Embryonic facial prominence (tissue), 1 donor: ENCODE measurements around the gene RUNX1.

ENCODE experiments used
- DNase-seq: peaks from one replicate; pipeline ENCODE4 v3.0.0-alpha.2; 2016; ENCODE audit errors: extremely low spot score

The RUNX1 gene

GRCh38 chr21:34946385-34946840 is 102.7 kb downstream of the RUNX1 start:
- DNase-seq: no peak

DNA sequence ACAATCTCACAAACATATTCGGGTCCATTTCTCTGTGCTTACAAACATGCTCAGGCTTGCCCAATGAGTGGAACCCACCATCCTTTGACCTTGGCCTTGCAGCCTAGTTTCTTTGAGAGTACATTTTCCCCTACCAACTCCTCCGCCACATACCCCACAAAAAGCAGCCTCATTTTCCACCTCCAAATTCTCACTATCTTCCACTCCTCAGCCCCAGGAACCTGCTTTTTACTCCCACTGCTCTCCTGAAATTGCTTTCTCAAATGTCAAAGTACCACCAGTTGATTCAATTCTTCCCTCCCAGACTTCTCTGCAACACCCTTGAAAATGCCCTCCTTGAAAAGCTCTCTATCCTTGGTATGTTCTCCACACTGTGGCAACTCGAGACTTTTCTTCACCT is 103.8 kb downstream of the RUNX1 start:
- no peak for DNase-seq

GRCh38 chr21:34944015-34944755 is 104.9 kb downstream of the RUNX1 start:
- DNase-seq: no peak

GRCh38 chr21:34942911-34943310 is 106.2 kb downstream of the RUNX1 start:
- DNase-seq: no peak

GRCh38 chr21:34941162-34941561 is 107.9 kb downstream of the RUNX1 start:
- DNase-seq: no peak

DNA sequence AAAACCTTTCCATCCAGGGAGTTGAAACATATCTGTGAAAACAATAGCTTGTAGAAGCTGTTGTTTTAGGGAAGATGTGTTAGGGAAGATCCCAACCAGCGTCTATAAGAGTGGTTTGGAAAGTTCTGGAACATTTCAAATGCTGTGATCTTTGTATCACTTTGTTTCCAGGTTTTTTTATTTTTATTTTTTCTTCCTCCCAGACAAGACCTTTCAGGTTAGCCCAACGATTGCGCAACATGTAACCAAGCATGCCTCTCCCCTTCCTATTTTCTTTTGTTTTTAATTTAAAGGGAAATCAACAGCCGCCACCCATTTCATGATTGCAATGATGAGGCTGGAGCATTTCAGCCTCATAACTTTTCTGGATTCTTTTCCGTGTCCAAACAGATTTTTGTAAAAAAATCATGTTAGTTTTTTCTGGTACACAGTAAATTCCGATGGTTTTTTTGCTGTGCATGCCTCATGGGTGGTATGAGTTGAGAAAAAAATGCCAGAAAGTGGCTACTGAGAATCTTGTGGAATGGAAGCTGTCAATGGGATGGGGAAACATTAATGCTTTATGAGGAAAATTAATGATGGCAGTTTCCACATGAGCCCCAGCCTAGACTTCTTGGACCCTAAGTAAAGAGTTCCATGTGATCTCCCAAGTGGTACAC is 109.3 kb downstream of the RUNX1 start:
- no peak for DNase-seq

DNA sequence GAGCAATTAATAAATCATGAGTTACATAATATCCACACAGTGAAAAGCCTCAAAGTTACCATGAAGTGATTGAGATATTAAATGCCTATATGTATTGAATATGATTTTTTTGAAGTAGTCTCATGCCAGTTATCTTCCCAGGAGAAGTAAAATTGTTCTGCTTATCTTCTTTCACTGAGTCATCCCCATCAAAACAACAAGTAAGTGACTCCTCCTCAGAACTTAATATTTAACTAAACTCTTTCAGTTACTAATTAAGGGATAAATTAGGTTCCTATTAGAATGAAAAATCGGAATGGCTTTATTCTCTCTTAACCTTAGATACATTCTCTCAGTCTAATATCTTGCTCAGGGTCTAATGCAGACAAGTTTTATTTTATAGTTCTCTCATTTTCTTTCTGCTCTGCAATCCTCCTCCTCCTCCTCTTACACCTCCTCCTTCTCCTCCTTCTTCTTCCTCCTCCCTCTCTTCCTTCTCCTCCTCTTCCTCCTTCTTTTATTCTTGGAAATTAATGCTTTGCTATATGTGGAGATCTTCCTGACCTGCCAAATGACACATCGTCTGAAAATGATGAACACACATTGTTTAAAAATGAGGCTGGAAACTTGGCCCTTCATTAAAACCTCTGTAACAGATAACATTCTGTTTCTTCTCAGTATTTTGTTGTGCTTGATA is 110.9 kb downstream of the RUNX1 start:
- no peak for DNase-seq

GRCh38 chr21:34936883-34937563 is 112.1 kb downstream of the RUNX1 start:
- DNase-seq: no peak

GRCh38 chr21:34936371-34936789 is 112.7 kb downstream of the RUNX1 start:
- DNase-seq: no peak

- DNase-seq: no peak
Observed at GRCh38 chr21:34935898-34936297, 113.2 kb downstream of the RUNX1 start.

DNA sequence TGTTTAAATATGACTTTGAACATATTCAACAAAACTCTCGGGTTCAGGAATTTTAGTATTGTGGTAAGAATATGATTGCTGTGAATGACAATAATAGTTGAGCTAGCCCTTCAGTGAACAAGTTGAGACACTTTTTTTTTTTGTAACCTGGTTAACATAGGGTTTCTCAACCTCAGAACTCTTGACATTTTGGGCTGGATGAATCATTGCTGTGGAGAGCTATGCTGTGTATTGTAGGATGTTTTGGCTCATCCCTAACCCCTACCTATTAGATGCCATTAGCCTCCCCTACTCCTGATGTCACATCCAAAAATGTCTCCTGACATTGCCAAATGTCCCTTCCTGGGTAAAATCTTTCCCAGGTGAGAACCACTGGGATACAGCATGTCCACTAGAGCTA is 113.7 kb downstream of the RUNX1 start:
- DNase-seq: no peak

DNA sequence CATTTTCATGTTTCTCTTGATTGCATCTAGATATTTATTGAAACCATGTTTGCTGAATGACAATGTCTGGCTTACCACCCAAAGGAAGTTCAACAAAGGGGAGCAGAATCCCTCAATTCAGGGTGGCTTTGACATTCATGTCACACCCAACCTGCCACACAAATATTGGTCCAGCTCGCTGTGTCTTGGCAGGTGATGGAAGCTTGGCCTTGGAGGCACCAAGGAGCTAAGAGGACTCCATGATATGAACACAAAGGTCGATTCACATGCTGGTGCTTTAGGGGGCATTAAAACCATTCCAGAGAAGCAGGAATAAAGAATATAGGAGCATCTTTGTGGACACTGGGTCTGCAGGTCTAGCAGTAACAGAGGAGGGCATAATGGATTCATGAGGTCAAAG is 114.8 kb downstream of the RUNX1 start:
- DNase-seq: no peak

GRCh38 chr21:34933609-34934335 is 115.3 kb downstream of the RUNX1 start:
- DNase-seq: no peak

DNA sequence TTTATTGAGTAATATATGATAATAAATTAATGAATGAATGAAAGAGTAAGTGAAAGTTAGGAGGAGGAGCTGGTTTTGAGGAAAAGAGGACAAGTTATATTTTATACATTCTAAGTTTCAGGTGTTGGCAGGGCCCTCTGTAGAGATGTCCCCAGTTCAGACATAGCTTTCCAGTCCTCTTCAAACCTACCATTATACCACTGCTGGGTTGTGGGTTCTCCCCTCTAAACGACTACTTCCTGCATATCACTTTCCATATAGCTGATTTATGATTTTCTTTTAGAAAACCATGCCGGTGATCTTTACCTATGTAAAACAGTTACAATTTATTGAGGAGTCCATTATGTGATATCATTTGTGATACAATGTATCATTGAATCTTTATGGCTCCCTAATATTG is 116.9 kb downstream of the RUNX1 start:
- DNase-seq: no peak

DNA sequence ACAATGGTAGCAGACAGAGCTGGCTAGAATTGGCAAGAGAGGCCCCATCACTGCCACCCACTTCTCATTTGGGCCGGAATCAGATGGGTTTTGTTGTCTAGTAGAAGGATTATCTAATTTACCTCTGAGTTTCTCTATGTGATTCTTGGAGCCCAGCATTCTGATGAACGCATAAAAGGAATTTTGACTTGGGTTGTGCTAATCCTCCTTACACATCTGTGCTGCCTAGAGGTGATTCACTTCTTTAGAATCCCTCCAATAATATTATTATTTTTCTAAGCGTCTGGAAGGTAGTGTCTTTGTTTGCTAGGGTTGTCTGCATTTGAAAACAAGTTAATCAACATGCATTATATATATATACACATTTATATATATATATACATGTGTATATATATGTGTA is 118.1 kb downstream of the RUNX1 start:
- DNase-seq: no peak

DNA sequence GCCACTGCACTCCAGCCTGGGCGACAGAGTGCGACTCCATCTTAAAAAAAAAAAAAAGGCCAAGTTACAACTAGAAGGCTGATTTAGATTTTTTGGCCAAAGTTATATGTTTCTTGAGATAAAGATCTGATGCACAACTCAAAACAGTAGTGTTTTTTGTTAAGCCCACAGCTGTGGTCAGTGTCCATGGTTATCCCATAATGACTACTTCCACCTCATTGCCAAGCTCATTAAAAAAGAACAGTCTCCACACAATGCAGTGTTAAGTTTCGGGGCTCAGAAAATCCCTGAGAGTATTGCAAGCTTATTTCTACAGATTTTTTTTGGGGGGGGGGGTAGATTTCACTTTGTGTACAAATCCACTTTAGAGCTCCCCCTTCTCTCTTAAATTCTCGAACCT is 120.5 kb downstream of the RUNX1 start:
- no peak for DNase-seq

DNA sequence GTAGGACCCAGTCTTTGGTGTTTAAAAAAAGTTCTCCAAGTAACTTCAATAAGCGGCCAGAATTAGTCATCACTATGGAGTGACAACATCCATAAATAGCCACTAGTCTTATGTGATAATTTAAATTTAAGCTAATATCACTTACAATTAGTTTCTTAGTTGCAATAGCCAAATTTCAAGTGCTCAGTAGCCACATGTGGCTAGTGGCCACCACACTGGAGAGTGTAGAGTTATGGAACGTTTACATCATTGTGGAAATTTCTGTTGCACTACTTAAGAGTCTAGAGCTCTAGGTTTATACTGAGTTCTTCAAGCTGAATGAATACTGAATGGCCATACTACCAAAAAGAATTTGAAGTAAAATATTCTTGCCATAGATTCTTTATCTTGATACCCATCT is 121.1 kb downstream of the RUNX1 start:
- no peak for DNase-seq

DNA sequence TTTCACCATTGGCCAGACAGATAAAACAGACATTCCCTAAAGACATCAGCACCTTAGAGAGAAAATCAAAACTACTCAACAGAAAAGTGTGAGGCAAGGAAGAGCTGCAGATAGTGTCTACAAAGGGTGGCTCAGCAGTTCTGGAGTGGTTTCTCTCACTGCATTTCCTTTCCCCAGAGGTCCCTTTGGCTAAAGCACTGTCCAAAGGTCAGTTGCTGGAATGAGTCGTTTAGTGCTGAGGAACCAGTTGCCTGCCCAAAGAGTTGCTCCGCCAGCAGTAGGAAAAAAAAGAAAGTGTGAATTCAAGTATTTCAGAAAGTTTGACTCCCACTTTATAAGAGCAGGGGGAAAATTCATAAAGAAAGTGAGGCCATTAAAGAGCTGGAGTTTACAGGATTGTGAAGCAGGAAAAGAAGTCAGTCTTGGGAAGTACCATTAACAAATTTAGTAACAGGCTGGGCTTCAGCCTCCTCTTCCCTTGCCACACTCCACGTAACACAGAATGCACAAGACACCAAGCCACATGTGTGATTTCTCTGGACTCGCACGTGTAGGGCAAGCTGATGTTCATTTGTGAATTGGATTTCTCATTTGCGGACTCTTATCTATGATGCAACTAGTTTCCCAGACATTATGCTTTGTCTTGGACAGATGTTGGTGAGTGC is 122.2 kb downstream of the RUNX1 start:
- no peak for DNase-seq

- DNase-seq: no peak
Observed at GRCh38 chr21:34925597-34925996, 123.5 kb downstream of the RUNX1 start.

DNA sequence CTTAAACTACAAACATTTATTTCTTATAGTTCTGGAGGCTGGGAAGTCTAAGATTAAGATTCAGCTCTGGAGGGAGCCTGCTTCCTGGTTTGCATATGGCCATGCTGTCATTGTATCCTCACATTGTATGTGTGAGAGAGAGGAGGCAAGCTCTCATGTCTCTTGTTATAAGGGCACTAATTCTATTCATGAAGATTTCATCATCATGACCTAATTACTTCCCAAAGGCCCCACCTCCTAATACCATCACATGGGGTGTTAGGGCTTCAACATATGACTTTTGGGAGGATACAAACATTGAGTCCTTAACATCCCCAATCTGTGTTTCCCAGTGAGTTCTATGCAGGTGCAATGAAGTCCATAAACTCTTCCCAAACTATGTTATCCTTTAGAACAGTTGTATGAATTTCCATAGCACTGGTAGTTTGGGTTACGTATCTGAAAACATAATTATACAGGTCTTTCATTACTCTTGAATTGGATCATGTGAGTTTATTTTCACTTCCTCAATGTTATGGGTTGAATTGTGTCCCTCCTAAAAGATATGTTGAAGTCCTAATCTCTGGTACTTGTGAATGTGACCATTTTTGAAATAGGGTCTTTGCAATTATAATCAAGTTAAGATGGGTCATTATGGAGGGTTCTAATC is 124.2 kb downstream of the RUNX1 start:
- no peak for DNase-seq

- DNase-seq: no peak
Observed at GRCh38 chr21:34924194-34924593, 124.9 kb downstream of the RUNX1 start.
